ENCODE data around the gene HPSE2.
"Not testable (repeated sequence)": the region's sequence is repeated elsewhere in the genome, so short reads cannot be mapped to it uniquely, and the experiment has no call there.

The HPSE2 gene

DNA sequence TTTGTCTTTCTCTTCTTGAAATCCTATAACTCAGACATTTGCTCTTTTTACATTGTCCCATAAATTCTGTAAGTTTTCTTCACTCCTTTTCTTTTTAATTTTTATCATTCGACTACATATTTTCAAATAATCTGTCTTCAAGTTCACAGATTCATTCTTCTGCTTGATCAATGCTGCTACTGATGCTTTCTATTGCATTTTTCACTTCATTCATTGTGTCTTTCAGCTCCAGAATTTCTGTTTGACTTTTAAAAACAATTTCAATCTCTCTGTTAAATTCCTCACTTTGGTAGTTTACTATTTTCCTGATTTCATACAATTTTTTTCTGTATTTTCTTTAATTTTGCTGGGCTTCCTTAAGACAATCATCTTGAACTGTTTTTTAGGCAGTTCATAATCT lies 230.4 kb downstream of the HPSE2 start:
- DNase-seq (ENCODE audit: low read depth), result no peak

DNA sequence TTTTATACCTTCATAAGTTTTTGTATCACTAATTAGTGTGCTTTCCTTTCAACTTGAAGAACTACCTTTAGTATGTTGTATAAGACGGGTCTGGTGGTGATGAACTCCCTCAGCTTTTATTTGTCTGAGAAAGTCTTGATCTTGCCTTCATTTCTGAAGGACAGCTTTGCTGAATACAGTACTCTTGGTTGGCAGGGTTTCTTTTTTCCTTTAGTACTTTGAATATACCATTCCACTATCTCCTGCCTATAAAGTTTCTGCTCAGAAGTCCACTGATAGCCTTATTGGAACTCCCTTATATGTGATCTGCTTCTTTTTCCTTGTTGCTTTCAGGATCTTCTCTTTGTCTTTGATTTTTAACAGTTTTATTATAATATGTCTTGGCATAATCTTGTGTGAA lies 230.9 kb downstream of the HPSE2 start:
- no peak for DNase-seq (ENCODE audit: low read depth)

DNA sequence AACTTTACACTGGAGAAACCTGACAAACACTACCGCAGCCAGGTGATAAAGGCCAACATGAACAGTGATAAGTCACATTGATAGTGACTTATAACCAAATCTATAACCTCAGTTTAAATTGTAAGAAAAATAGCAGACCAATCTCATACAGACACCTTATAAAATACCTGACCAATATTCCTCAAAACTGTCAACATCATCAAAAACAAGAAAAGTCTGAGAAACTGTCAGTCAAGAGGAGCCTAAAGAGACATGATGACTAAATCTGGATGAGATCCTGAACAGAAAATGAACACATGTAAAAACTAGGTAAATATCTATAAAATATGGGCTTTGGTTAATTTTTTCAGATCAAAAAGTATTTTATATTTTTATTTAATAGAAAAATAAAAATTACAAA lies 233.3 kb downstream of the HPSE2 start:
- DNase-seq (ENCODE audit: low read depth), result no peak

DNA sequence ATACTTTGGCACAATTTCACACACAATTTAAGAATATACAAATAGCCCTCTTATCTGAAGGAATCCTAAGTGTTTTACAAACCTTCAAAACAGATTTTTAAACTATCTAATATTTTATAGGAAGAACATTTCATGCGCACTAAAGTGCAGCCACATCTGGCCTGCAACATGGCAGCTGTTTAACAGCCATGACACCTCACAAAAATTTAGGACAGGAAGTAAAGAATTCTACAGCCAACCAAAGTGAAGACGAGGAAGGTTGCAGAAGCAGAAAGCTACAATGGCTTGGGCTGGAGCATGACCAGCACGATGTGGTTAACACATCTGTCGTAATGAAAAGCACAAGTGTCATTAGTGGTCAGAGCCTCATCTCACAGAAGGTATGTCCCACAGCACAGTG lies 238.1 kb downstream of the HPSE2 start:
- DNase-seq (ENCODE audit: low read depth), result no peak

DNA sequence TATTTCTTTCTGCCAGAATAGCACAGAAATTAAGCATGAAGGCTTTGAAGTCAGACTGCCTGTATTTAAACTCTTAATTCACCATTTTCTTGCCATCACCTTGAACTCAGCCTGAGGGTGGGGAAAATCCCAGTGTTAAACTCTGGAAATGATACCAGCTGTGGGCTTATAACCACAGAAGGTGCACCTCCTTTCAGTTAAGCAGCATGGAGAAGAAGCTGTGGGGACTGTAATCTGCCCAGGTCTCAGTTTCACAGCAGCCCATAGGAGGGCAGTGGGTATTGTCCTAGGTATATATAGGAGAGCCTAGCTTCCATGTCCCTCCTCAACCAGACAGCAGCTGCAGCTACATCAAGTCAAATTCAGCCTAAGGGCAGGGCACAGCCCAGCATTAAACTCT lies 241.6 kb downstream of the HPSE2 start:
- DNase-seq (ENCODE audit: low read depth), result no peak

DNA sequence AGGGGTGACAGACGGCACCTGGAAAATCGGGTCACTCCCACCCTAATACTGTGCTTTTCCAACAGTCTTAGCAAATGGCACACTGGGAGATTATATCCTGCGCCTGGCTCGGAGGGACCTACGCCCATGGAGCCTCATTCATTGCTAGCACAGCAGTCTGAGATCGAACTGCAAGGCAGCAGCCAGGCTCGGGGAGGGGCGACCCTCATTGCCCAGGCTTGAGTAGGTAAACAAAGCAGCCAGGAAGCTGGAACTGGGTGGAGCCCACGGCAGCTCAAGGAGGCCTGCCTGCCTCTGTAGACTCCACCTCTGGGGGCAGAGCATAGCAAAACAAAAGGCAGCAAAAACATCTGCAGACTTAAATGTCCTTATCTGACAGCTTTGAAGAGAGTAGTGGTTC lies 251.9 kb downstream of the HPSE2 start:
- not testable (repeated sequence) for DNase-seq (ENCODE audit: low read depth)

DNA sequence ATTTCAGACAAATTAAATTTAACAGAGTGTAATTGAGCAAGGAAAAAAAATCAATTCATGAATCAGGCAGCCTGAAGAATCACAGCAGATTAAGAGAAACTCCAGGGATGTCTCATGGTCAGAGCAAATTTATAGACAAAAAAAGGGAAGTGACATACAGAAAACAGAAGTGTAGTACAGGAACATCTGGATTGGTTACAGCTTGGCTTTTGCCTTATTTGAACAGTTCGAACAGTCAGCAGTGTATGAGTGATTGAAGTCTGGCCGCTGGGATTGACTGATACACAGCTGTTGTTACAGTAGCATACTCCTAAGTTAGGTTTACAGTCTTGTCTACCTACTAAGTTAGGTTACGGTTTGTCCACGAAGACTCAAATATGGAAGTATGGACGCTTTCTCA lies 255.3 kb downstream of the HPSE2 start:
- no peak for DNase-seq (ENCODE audit: low read depth)

DNA sequence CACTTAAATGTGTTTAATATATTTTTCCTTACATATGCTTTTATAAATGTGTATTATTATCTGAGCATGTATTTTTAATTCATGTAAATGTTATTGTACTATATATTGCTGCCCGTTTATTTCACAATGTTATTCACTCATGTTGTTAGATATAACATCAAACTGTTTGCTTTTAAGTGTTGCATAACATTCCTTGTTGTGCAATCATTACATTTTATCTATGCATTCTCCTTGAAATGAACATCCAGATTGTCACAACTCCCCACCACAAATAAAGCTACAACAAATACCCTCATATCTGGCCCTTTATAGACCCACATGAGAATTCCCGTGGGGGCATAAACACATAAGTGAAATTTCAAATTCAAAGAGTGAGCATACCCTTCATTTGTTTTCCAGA lies 264.2 kb downstream of the HPSE2 start:
- DNase-seq (ENCODE audit: low read depth), result no peak

DNA sequence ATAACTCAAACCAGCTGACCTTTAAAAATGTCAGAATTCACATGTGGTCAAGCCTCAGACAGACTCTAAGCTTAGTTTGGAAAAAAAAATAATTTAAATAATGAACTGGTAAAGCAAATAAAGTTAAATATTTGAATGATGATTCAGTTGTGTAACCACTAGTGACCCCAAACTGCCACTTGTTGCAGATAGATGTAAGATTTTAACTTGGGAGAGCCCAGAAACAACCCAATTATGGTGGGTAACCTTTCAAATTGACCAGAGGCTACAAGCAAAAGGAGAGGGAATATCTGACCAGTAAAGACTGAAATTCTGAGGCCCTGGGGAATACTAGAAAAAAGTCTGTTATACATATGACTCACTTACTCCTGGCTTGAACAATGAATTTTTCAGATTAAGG lies 268.1 kb downstream of the HPSE2 start:
- DNase-seq (ENCODE audit: low read depth), result no peak

DNA sequence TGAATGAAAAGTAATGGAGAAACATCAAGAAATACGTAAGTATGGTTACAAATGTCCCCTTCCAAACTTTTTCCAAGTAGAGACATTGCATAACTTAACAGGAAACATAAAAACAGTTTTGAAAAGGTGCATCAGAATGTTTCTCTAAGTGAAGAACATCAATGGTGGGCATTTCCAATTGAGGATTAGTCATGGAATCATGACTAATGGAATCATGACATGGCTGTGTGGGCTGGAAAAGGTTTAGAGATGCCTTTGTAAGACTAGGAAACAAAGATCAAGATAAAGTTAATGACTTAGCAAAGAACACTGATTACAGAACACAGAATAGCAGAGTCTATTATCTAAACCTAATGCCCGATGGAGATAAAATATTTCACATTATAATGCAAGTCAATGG lies 272.0 kb downstream of the HPSE2 start:
- no peak for DNase-seq (ENCODE audit: low read depth)

DNA sequence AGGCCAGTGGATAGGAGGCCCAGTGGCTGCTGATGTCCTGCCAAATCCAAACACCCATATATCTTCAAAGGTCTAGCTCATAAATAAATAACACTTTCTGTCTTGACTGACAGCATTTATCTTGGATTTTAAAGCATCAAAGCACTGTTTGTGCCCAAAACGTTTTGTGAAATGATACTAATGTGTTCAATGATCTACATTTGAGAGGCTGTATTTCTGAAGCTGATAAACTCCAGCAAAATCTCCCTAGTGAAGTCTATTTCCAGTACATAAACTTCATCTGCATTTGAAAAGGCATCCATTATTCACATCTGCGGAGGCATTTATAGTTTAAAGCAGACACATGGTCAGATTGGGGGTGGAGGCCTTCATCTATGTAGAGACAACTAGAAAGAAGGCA lies 276.3 kb downstream of the HPSE2 start:
- no peak for DNase-seq (ENCODE audit: low read depth)

DNA sequence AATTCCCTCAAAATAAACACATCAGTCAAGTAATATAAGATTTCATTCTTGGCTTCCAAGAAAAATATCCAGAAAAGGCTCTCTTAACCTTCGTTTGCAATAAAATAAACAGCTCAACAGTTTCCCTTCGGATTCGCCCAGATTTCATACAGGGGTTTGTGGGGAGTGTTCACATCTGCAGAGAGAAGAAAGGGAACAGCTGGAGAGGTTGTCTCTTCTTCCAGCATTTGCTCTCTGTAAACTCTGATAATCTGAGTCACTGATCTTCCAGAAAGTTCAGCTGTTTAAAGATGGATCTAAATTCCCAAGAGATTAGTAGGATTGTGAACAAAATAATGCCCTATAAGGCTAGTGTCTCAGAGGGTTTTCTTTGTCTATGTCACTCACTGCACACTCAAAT lies 277.9 kb downstream of the HPSE2 start:
- DNase-seq (ENCODE audit: low read depth), result no peak

DNA sequence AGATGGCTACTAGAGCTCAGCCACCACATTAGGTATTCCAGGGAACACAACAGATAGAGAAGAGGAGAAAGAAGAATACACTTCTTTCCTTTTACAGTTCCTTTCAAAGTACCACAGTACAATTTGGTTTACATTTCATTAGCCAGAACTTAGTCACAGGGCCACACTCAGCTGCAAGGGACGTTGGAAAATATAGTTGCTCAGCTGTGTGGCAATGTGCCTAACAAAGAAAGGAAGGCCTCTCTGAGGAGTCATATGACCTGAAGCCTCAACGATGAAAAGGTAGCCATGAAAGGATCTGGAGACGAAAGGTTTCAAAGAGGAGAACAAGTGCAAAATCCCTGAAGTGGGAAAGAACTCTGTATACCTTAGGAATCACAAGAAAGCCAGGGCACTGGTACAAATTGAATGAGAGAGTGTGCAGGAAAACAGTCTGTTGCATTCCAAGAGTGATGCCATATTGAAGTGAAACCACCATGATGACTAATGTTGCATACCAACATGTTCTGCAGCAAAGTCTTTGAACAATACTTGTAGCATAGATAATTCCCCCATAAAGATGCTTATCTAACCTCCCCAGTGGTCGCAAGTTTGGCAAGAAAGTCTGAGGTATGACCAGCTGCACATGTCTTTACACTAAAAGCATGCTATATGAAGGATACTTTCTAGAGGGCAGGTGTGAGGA lies 278.9 kb downstream of the HPSE2 start:
- DNase-seq (ENCODE audit: low read depth), result no peak

DNA sequence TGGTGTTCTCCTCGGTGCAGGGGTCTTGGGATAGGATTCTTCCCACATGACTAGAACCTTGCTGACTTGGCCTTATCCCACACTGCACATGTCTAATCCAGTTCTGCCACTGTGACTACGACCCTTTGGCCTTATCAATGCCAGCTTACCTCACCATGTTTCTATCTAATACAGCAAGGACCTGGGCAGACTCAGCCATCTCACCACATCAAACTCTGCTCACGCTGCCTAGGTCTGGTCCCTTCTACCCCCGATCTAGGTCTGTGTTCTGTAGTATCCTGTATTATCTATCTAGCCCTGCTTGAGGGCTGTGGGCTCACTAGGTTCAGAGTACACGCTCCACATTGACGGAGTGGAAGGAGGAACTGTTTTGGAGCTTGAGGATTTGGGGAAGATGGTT lies 282.4 kb downstream of the HPSE2 start:
- no peak for DNase-seq (ENCODE audit: low read depth)

DNA sequence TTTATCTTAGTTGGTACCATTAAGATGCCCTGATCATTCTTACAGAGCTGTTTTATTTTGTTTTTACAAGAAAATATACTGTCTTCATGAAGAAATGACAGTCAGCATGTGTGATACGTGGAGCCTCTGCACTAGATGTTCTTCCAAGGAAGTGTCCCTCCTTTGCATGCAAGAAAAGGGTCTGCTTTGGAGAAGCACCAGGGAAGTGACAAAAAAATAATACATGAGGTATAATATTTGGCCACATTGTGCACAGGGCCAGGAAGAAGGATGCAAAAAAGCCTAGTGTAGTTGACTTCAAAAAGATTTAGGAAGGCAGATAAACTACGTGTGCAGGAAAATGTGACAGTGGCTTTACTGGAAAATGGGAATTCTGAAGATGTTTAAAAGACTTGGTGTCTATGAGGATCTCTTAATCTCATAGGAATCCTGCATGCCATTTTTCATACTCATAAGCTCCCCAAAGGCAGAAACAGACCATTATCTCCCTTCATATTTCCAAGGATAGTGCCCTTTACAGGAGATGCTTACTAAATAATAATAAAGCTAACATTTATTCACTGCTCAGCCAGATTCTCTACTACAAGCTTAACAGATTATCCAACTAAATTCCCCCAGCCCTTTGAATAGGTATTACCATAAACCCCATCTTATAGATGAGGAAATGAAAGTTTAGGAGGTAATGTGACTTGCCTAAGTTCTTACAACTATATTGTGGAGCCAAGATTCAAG lies 284.2 kb downstream of the HPSE2 start:
- no peak for DNase-seq (ENCODE audit: low read depth)

DNA sequence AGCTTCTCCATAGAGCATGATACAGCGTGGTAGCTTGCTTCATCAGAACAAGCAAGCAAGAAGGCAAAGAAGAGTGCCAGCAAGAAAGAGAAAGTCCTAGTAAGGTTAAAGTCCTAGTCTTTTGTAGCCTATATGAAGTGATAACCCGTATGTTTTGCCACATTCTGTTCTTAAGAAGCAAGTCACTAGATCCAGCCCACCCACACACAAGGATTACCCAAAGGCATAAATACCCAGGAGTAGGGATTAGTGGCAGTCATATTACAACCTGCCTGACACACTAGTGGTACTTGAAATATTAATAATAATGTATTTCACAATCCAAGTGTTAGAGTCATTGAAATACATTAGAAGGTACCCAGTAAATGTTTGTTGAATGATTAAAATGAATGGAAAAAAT lies 285.5 kb downstream of the HPSE2 start:
- DNase-seq (ENCODE audit: low read depth), result no peak

DNA sequence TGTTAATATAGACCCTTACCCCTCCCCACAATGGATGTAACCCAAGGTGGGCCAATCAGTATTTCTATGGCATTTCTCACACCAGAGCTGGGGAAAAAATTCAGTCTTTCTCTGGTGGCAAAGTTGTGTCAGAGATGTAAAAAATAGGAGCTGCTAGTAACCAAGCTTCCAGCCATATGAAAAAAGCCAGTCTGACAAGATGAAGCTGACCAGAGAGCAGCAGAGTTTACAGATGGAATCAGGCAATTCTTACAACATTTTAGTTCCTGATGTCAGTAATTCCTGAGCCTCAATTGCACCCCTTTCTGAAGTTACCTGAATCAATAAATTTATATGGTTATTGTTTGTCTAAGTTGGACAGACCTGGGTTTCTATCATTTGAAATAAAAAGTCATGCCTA lies 286.3 kb downstream of the HPSE2 start:
- no peak for DNase-seq (ENCODE audit: low read depth)

DNA sequence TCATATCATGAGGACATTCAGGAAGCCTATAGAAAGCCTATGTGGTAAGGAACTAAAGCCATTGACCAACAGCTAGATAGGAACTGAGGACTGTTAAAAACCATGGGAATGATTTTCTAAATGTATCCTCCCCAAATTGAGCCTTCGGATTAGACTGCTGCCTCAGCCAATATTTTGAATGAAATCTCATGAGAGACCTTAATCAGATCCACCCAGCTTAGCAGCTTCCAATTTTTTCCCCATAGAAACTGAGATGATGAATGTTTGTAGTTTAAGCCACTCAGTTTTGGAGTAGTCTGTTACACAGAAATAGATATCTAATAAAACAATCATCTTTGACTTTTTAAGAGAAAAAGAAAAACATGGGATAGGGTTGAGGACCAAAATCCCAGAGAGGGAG lies 292.0 kb downstream of the HPSE2 start:
- no peak for DNase-seq (ENCODE audit: low read depth)

DNA sequence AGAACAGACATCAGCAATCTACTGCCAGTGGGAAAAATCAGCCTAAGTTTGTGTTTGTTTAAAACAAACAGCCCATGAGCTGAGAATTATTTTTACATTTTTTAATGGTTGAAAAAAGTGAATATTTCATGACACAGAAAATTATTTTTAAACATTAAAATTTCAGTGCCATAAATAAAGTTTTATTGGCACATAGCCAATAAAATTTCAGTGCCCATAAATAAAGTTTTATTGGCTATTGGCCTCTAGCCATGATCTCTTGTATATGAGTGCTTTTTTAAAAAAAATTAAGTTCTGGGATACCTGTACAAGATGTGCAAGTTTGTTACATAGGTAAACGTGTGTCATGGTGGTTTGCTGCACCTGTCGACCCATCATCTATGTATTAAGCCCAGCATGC lies 305.9 kb downstream of the HPSE2 start:
- DNase-seq (ENCODE audit: low read depth), result no peak

DNA sequence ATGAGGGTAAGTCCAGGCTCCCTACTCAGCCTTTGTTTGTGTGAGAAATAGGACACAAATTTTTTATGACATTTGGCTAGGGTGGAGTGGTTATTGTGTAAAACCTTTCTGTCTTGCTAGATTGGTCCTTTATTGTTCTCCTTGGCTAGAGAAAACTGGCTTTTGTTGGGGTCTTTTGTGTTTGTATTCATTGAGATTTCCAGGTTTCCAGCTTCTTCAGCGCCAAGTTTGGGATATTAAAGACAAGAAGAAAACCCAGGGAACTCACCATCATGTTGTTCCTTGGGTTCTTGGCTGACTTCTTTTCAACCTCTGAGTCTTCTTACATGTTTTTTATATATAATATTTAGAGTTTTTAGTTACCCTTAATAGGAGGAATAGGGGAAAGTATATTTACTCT lies 310.0 kb downstream of the HPSE2 start:
- no peak for DNase-seq (ENCODE audit: low read depth)

DNA sequence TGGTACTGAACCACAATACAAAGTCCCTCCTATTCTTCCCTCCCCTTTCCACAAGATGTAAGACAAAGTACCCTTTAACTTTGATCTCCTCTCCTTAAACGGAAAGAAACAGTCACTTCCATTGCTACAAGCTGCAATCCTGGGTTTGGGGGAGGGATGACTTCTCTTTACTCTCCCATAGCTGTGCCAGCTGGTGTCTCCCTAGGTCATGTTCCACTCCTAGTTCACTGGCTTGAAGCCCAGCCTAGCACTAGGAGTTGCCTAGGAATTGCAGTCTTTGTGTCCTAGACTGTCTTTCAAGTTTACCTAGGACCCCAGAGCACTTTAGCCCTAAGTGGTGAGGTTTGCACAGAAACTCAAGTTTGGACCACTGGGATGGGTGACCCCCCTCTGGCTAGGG lies 311.1 kb downstream of the HPSE2 start:
- no peak for DNase-seq (ENCODE audit: low read depth)

DNA sequence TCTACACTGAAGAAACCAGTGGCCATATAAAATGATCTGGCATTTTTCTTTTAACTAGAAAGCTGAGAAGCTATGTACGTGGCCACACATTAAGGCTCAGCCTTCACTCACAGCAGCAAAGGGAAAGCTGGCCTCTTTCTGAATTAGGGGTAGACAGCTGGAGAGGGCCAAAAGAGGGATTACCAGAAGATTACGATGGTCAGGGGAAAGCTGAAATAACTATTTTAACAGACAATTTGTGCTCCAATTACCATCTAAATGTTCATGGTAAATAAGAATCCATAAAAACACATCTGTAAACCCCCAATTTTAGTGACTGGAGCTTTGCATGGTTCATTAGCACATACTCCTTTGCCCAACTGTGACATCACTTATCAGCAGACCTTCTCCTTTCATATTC lies 314.3 kb downstream of the HPSE2 start:
- DNase-seq (ENCODE audit: low read depth), result no peak

DNA sequence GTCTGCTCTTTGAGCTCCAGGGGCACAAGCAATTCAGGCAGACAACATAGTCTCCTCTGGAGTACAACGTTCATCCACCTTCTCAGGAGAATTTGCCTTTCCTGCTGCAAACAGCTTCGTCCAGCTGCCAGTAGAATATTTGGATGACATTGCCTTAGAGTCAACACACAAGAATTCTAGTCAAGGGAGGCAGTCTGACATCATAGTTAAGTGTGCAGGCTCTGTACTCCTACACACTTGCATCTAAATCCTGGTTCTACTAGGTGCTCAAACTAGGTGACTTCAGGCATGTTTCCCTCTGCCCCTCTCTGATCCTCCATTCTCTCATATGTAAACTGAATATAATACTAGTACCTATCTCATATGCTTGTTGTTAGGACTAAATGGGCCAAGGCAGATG lies 314.8 kb downstream of the HPSE2 start:
- DNase-seq (ENCODE audit: low read depth), result no peak

DNA sequence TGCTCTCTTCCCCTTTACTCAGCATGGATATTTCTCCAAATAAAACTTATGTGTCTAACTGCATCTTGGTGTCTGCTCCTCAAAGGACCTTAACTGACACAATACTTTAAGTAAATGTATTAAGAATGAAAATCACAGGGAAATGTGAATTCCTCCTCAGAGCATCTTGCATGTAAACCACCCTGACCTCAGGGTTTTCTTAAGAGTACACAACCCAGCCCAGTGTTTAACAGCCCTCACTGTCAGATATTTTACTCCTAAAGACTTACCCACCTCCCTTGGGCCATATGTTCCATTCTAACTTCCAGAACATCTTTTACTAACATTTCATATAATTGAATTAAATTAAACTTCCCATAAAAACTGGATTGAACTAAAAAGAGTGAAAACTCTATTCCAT lies 315.3 kb downstream of the HPSE2 start:
- DNase-seq (ENCODE audit: low read depth), result no peak

Measured in stromal cell of bone marrow (primary cell).